DND-41 (cell line): ENCODE data around the gene PIEZO2.

Experiments
- ATAC-seq: fragments of 200-7000 bp; cut with Tn5 transposase; 3 replicates; pipeline ENCODE4 v1.9.1; 2021; ENCODE audit warnings: low read depth; ENCODE audit not compliant: insufficient read depth
- DNase-seq: peaks from one replicate; pipeline ENCODE4 v3.0.0-alpha.2; 2020
- H2AFZ ChIP-seq: 2 replicates; pipeline ENCODE4 v1.6.0; 2012; ENCODE audit warnings: low read depth, low read length
- H3K27ac ChIP-seq: 2 replicates; pipeline ENCODE4 v1.5.1; 2012; ENCODE audit warnings: low read length, inconsistent platforms
- H3K27me3 ChIP-seq: fragments of 200-600 bp; sonication (generic); 2 replicates; pipeline ENCODE4 v1.6.0; 2012; ENCODE audit warnings: low read length, mild to moderate bottlenecking, inconsistent platforms; ENCODE audit not compliant: insufficient read depth, poor library complexity
- H3K36me3 ChIP-seq: 2 replicates; pipeline ENCODE4 v1.5.1; 2012; ENCODE audit warnings: low read length, inconsistent platforms; ENCODE audit not compliant: insufficient read depth
- H3K4me1 ChIP-seq: 2 replicates; pipeline ENCODE4 v1.5.1; 2012; ENCODE audit warnings: mild to moderate bottlenecking, low read length; ENCODE audit not compliant: insufficient read depth
- H3K4me2 ChIP-seq: 2 replicates; pipeline ENCODE4 v1.6.0; 2012; ENCODE audit warnings: mild to moderate bottlenecking, moderate library complexity, low read length, inconsistent platforms; ENCODE audit not compliant: insufficient read depth
- H3K4me3 ChIP-seq, 2 experiments: fragments of 200-600 bp in 1 of 2; shearing (Covaris generic) in 1 of 2; 2 replicates each; pipeline ENCODE4 v1.5.1; 2012 to 2016; ENCODE audit warnings: inconsistent platforms in 2 of 2, low read length in 2 of 2, mild to moderate bottlenecking in 2 of 2, low read depth in 1 of 2, moderate library complexity in 1 of 2
- H3K79me2 ChIP-seq: 2 replicates; pipeline ENCODE4 v1.6.0; 2012; ENCODE audit warnings: low read length, inconsistent platforms; ENCODE audit not compliant: insufficient read depth
- H3K9ac ChIP-seq: 2 replicates; pipeline ENCODE4 v1.6.0; 2012; ENCODE audit warnings: low read depth, mild to moderate bottlenecking, inconsistent platforms, low read length, moderate library complexity
- H3K9me3 ChIP-seq: 2 replicates; pipeline ENCODE4 v1.5.1; 2012; ENCODE audit warnings: low read length, moderate library complexity, mild to moderate bottlenecking, inconsistent platforms; ENCODE audit not compliant: insufficient read depth, severe bottlenecking
- H4K20me1 ChIP-seq: 2 replicates; pipeline ENCODE4 v1.6.0; 2012; ENCODE audit warnings: low read length; ENCODE audit not compliant: insufficient read depth
- EZH2 ChIP-seq: IDR thresholded peaks from 3 replicates; pipeline ENCODE4 v1.6.1; 2012; ENCODE audit warnings: borderline replicate concordance, low read depth, mild to moderate bottlenecking, moderate library complexity, low read length, inconsistent platforms; ENCODE audit not compliant: severe bottlenecking
- TF ChIP-seq, protein P1 (sequence below): IDR thresholded peaks from 2 replicates; pipeline ENCODE4 v1.5.1; 2012; ENCODE audit warnings: borderline replicate concordance, low read length, moderate library complexity, mild to moderate bottlenecking; ENCODE audit not compliant: poor library complexity, severe bottlenecking; ENCODE audit errors: extremely low read depth

Gene PIEZO2

DNA sequence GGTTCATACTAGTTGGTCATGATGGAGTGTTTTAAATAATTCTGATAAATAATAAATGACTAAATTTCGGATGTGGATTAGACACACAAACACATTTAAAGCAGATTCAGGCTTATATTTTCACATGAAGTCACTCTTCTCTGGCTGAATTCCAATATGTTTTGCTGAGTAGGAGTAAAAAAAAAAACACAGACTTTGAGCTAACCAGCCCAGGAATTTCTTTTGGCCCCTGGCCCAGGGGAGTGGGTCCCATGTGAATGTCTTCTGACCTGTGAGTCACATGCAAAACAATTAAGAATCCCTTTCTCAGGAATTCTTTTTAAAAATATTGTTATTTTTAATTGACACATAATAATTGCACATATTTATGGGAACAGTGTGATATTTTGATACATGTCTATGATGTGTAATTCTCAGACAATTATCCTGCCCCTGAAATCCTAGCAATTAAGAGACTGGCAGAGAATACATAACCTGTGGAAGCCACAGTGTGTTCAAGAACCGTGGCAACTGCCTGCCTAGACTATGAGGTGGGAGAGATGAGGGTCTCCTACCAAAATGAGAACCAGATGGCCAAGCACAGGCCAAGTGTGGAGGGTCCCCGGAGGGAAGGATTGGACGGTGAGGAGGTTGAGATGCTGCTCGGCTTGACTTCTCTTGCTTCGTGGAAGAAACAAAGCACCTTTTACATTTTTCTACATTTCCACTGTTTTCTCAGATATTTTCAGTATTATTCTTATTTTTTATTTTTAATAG, 236.4 kb downstream of the PIEZO2 start:
- Histone ChIP-seq H3K79me2 (no peaks in the 10 kb centered on the region), H3K9ac (no peak overlapping the region), H3K27me3 (no peaks in the 10 kb centered on the region), H4K20me1 (no peaks in the 10 kb centered on the region), H3K9me3 (no peaks in the 10 kb centered on the region), H3K4me1 (no peaks in the 10 kb centered on the region), H3K27ac (no peak overlapping the region), H3K4me2 (no peak overlapping the region), H2AFZ (no peak overlapping the region), H3K36me3 (no peaks in the 10 kb centered on the region), H3K4me3 (no peak overlapping the region)
- DNase-seq (no peak), ATAC-seq (no peak)
- TF ChIP-seq EZH2, result no peak
- TF ChIP-seq, protein P1, sequence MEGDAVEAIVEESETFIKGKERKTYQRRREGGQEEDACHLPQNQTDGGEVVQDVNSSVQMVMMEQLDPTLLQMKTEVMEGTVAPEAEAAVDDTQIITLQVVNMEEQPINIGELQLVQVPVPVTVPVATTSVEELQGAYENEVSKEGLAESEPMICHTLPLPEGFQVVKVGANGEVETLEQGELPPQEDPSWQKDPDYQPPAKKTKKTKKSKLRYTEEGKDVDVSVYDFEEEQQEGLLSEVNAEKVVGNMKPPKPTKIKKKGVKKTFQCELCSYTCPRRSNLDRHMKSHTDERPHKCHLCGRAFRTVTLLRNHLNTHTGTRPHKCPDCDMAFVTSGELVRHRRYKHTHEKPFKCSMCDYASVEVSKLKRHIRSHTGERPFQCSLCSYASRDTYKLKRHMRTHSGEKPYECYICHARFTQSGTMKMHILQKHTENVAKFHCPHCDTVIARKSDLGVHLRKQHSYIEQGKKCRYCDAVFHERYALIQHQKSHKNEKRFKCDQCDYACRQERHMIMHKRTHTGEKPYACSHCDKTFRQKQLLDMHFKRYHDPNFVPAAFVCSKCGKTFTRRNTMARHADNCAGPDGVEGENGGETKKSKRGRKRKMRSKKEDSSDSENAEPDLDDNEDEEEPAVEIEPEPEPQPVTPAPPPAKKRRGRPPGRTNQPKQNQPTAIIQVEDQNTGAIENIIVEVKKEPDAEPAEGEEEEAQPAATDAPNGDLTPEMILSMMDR, result no peak

DNA sequence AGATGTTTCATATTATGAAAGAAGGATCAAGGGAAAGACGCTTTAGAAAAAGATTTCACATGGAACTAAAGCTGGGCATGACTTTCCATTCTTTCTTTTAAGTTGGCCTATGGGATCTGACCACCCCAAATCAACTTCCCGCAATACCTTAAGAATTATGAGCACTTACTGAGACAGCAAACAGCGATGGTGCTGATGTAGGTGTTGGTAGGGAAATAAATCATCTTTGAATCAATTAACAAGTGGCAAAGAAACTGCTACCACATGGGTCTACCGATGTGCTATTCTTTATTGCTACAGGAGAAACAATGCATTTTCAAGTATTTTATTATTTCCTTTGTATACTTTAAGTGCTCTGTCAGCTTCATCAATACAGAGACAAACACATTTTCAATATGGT, 239.6 kb downstream of the PIEZO2 start:
- H3K4me3 ChIP-seq, result no peak overlapping the region
- DNase-seq, result no peak
- H3K9me3 ChIP-seq, result no peaks in the 10 kb centered on the region
- no peaks in the 10 kb centered on the region for H4K20me1 ChIP-seq
- no peaks in the 10 kb centered on the region for H3K36me3 ChIP-seq
- H2AFZ ChIP-seq, result no peak overlapping the region
- no peak overlapping the region for H3K4me2 ChIP-seq
- TF ChIP-seq, protein P1, result no peak
- TF ChIP-seq EZH2, result no peak
- no peak overlapping the region for H3K27ac ChIP-seq
- H3K9ac ChIP-seq, result no peak overlapping the region
- ATAC-seq, result no peak
- H3K4me1 ChIP-seq, result no peaks in the 10 kb centered on the region
- H3K79me2 ChIP-seq, result no peaks in the 10 kb centered on the region
- no peaks in the 10 kb centered on the region for H3K27me3 ChIP-seq

DNA sequence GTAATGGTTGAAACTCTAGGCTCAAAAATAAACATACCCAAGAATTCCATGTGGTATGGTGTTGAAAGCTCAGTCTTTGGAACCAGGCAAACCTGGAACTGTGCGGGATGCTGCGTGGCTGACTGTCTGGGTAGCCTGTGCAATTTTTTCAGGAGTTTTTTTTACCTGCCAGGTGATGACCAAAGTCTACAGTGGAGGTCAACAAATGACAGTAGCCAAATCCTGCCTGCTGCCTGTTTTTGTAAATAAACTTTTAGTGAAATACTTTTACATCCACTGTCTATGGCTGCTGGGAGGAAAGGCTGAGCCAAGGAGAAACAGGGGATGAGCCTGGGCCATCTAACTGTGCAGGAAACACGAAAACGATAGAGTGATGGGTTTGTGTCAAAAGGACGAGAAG, 240.6 kb downstream of the PIEZO2 start:
- Histone ChIP-seq H3K4me1 (no peaks in the 10 kb centered on the region), H3K4me3 (no peak overlapping the region), H3K27ac (no peak overlapping the region), H3K79me2 (no peaks in the 10 kb centered on the region), H2AFZ (no peak overlapping the region), H3K36me3 (no peaks in the 10 kb centered on the region), H4K20me1 (no peaks in the 10 kb centered on the region), H3K27me3 (no peaks in the 10 kb centered on the region), H3K9ac (no peak overlapping the region), H3K4me2 (no peak overlapping the region), H3K9me3 (no peaks in the 10 kb centered on the region)
- ATAC-seq (no peak), DNase-seq (no peak)
- TF ChIP-seq EZH2, result no peak
- TF ChIP-seq, protein P1, result no peak
